Body of pancreas (tissue), 4 donors: ENCODE data around the gene WDR33. TPM values are rescaled to one million over a fixed set of nuclear protein-coding genes. Genes with fewer than 3 reads are reported as not detected.

ENCODE experiments used
- ATAC-seq: fragments of 150-250 bp; one replicate; pipeline ENCODE4 v1.9.1; 2016
- DNase-seq, 4 donors: peaks; one replicate each; pipeline ENCODE4 v3.0.0-alpha.2; 2019
- H3K27ac ChIP-seq, 4 donors: fragments of 200-600 bp; sonication (generic); 1 replicate in 3 of 4; 2 replicates in 1 of 4; pipeline versions ENCODE4 v1.5.1 to v1.6.1; 2016 to 2019; ENCODE audit warnings: mild to moderate bottlenecking in 1 of 4, mixed read lengths in 1 of 4, moderate library complexity in 1 of 4
- H3K27me3 ChIP-seq, 2 donors: fragments of 200-600 bp; sonication (generic); one replicate each; pipeline ENCODE4 v1.6.0; 2016; ENCODE audit warnings: mild to moderate bottlenecking in 1 of 2
- H3K36me3 ChIP-seq, 2 donors: fragments of 200-600 bp; sonication (generic); replicated peaks in 1 of 2; 2 replicates each; pipeline ENCODE4 v1.5.1; 2016; ENCODE audit warnings: low read depth in 2 of 2; ENCODE audit not compliant: insufficient read depth in 1 of 2
- H3K4me1 ChIP-seq: fragments of 200-600 bp; sonication (generic); one replicate; pipeline ENCODE4 v1.6.0; 2016
- H3K4me3 ChIP-seq, 2 donors: fragments of 200-600 bp; sonication (generic); 1 replicate in 1 of 2; 2 replicates in 1 of 2; pipeline ENCODE4 v1.5.1; 2016 to 2019
- H3K9me3 ChIP-seq, 3 donors: fragments of 200-600 bp; sonication (generic); 1 replicate in 2 of 3; 2 replicates in 1 of 3; pipeline ENCODE4 v1.5.1; 2016
- POLR2A ChIP-seq, 3 donors: fragments of 450-650 bp; IDR thresholded peaks; one replicate each; pipeline ENCODE4 v1.6.1; 2016; ENCODE audit warnings: antibody characterized with exemption in 3 of 3, mild to moderate bottlenecking in 2 of 3
- WGBS, 2 donors: methylation state at CpG; one replicate each; pipeline ENCODE4 v1.1.5; 2017; 5-methylcytosine and 5-hydroxymethylcytosine counted together
- intact Hi-C: fragments of 100-400 bp; cut with DNase I; formaldehyde crosslinking; loops from one replicate; pipeline ENCODE4 v1.15.1; 2023
- total RNA-seq, 2 donors: library from RNA; depleted of rRNA; stranded (reverse); fragments of >200 nt; gene quantifications; one replicate each; pipeline ENCODE4 v1.1.0, GENCODE V29; 2016
- TF ChIP-seq, protein P1 (sequence below), 7 experiments: fragments of 450-650 bp in 4 of 7; fragments of 200-600 bp in 3 of 7; sonication (generic) in 3 of 7; IDR thresholded peaks; one replicate each; pipeline ENCODE4 v1.5.1; 2016 to 2019; ENCODE audit warnings: antibody characterized with exemption in 7 of 7

Gene WDR33
- total RNA-seq, 2 donors from 2014 or later = 31.6 to 37.1 TPM

DNA sequence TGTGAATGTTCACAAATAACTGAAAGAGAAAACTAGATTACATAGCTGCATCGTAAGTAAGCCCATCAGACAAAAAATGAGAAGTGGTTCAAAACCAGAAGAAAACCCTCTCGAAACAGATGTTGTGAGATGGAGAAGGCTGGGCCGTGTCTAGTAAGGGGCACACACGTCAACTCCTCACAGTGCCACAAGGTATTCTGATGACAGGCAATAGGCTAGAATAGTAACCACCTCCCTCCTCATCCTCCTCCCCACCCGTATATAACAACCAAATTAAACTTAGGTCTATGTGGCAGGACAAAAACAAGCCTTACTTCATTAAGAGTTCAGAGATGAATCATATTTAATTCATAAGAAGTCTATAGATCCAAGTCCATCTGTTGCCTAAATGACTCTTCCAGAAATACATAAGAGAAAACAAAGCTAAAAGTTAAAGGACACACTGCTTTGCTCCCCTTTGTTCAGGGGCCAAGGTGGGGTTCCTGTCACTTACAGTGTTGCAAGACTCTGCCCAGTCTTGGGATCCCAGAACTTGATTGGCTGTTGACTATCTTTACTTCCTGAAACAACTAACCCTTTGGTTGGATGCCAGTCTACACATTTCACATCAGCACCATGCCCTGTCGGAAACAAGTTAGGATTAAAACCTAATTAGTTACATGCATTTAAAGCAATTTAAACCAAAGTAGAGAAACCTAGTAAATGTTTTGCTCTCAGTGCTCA, 84.7 kb downstream of the WDR33 start:
- H3K27me3 ChIP-seq = no peaks in the 10 kb centered on the region
- H3K27ac ChIP-seq = no peak overlapping the region
- intact Hi-C loops = no loop called here
- DNase-seq = no peak
- no peak for ATAC-seq
- no peak overlapping the region for H3K4me3 ChIP-seq
- 88 to 90% methylated on average over 6 of the region's 6 CpGs for WGBS, 2 donors
- H3K36me3 ChIP-seq = peaks cover 0 to 7% of the 10 kb centered on the region in 2 donors
- no peaks in the 10 kb centered on the region for H3K9me3 ChIP-seq
- no peak for TF ChIP-seq POLR2A (IDR thresholded peaks at IDR 0.05)
- TF ChIP-seq, protein P1, sequence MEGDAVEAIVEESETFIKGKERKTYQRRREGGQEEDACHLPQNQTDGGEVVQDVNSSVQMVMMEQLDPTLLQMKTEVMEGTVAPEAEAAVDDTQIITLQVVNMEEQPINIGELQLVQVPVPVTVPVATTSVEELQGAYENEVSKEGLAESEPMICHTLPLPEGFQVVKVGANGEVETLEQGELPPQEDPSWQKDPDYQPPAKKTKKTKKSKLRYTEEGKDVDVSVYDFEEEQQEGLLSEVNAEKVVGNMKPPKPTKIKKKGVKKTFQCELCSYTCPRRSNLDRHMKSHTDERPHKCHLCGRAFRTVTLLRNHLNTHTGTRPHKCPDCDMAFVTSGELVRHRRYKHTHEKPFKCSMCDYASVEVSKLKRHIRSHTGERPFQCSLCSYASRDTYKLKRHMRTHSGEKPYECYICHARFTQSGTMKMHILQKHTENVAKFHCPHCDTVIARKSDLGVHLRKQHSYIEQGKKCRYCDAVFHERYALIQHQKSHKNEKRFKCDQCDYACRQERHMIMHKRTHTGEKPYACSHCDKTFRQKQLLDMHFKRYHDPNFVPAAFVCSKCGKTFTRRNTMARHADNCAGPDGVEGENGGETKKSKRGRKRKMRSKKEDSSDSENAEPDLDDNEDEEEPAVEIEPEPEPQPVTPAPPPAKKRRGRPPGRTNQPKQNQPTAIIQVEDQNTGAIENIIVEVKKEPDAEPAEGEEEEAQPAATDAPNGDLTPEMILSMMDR (IDR thresholded peaks at IDR 0.05) = no peak
- H3K4me1 ChIP-seq = no peaks in the 10 kb centered on the region

DNA sequence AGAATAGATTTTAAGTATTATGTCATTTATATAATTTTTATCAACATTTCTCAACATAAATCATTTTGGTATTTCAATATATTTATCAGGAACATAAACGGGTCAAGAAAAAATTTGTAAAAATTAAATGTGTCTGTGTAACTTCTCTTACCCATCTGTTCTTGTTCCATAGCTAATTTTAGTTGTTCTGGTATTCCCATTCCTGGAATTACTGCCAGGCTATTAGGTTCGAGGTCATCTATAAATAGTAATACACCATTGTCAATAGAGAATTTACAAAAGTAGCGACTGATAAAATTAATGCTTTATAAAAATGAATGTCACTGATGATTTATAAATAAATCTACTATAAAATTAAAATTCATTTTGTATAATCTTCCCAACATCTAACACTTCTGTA, 88.2 kb downstream of the WDR33 start:
- no peak for TF ChIP-seq POLR2A (IDR thresholded peaks at IDR 0.05)
- TF ChIP-seq, protein P1 (IDR thresholded peaks at IDR 0.05) = no peak
- Histone ChIP-seq H3K27me3 (no peaks in the 10 kb centered on the region), H3K4me3 (no peak overlapping the region), H3K4me1 (no peaks in the 10 kb centered on the region), H3K27ac (no peak overlapping the region), H3K9me3 (no peaks in the 10 kb centered on the region), H3K36me3 (peaks cover 0 to 16% of the 10 kb centered on the region in 2 donors)
- ATAC-seq = no peak
- WGBS, 2 donors = 37 to 40% methylated on average over 3 of the region's 3 CpGs
- intact Hi-C loops = no loop called here
- DNase-seq = no peak

DNA sequence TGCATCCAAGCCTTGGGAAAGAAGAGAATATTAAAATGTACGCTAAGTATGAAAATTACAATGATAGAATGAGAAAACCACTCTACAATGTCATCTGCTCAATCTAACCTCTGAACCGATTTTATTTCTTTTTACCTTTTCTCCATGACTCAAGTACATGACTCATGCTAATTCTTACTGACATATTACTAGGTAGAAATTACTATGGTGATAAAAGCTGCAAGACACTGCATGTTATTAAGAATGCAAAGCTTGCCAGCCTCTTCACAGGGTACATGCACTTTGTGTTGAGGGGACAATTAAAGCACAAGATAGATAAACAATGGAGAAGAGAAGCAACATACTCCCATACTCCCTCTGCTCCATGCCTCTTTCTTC, 89.0 kb downstream of the WDR33 start:
- H3K4me3 ChIP-seq = no peak overlapping the region
- H3K36me3 ChIP-seq = peaks cover 0 to 16% of the 10 kb centered on the region in 2 donors
- ATAC-seq (no peak), DNase-seq (no peak)
- WGBS, 2 donors = 87 to 93% methylated on average over 2 of the region's 2 CpGs
- no peaks in the 10 kb centered on the region for H3K4me1 ChIP-seq
- no peaks in the 10 kb centered on the region for H3K27me3 ChIP-seq
- TF ChIP-seq, protein P1 (IDR thresholded peaks at IDR 0.05) = no peak
- TF ChIP-seq POLR2A (IDR thresholded peaks at IDR 0.05) = no peak
- no peak overlapping the region for H3K27ac ChIP-seq
- intact Hi-C loops = no loop called here
- H3K9me3 ChIP-seq = no peaks in the 10 kb centered on the region

DNA sequence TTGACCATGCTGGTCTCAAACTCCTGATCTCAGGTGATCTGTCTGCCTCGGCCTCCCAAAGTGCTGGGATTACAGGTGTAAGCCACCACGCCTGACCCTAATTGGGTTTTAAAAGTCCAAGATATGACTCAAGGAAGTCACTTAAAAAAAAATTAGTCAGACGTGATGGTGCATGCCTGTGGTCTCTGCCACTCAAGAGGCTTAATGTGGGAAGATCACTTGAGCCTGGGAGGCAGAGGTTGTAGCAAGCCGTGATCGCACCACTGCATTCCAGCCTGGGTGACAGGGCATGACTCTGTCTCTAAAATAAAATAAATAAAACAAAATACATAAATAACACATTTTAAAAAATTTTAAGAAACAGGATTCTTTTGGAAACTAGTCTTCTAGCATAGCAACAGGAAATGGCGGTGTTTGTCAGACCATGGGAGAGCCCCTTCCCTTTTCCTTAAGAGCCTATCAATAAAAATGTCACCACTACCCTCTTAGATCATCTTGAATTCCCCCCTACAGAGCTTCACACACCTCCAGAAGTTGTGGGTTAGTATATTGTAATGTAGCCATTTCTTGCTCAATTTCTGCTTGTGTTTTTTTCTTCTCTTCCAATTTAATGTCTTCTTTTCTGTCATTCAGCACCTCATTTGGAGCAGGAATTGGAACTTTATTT, 89.5 kb downstream of the WDR33 start:
- 91 to 93% methylated on average over 6 of the region's 6 CpGs for WGBS, 2 donors
- Histone ChIP-seq H3K9me3 (no peaks in the 10 kb centered on the region), H3K27me3 (no peaks in the 10 kb centered on the region), H3K27ac (no peak overlapping the region), H3K4me1 (no peaks in the 10 kb centered on the region), H3K36me3 (peaks cover 0 to 16% of the 10 kb centered on the region in 2 donors), H3K4me3 (no peak overlapping the region)
- TF ChIP-seq, protein P1 (IDR thresholded peaks at IDR 0.05) = no peak
- TF ChIP-seq POLR2A (IDR thresholded peaks at IDR 0.05) = no peak
- ATAC-seq (no peak), DNase-seq (no peak)
- intact Hi-C loops = no loop called here
